ENCODE measurements around the gene CFAP77.

The CFAP77 gene

DNA sequence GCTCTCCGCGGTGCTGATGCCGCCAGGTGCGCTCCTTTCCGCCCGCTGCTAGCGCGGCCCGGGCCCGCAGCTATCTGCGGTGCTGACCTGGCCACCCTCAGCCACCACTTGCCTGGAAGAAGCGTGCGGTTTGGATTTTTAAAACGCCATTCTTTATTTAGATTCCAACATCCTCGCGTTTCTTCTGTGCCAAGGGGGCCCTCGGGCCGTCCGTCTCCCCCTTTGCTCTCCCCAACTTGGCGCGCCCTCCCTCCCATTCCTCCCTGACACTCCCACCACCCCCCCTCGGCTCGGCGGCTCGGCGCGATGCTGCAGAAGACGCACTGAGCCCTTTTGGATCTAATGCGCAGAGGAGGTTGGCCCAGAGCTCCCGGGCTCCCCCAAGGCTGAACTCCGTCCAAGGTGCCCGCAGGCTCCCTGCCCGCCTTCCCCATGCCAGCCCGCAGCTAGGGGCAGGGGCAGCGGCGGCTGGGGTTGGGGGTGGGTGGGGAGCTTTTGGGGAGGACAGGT is 172.3 kb downstream of the CFAP77 start, which contains the start of gene BARHL1:
Gene BARHL1, plus strand, starts transcription at position 331 of the 510 bp plus-strand sequence. CDS start 192 bp downstream, outside the sequence.
- Histone ChIP-seq H3K27ac (replicated peaks) (no peak within 1 kb of the TSS), H3K4me3 (replicated peaks; ENCODE audit: insufficient read depth, low read length) (peak within 1 kb of the TSS; percentile 9; the same call in 1 of the 2 replicates), H3K27me3 (ENCODE audit: insufficient read depth, poor library complexity, severe bottlenecking) (peaks cover 83% of the 10 kb centered on the region)
- TF ChIP-seq, protein P1, sequence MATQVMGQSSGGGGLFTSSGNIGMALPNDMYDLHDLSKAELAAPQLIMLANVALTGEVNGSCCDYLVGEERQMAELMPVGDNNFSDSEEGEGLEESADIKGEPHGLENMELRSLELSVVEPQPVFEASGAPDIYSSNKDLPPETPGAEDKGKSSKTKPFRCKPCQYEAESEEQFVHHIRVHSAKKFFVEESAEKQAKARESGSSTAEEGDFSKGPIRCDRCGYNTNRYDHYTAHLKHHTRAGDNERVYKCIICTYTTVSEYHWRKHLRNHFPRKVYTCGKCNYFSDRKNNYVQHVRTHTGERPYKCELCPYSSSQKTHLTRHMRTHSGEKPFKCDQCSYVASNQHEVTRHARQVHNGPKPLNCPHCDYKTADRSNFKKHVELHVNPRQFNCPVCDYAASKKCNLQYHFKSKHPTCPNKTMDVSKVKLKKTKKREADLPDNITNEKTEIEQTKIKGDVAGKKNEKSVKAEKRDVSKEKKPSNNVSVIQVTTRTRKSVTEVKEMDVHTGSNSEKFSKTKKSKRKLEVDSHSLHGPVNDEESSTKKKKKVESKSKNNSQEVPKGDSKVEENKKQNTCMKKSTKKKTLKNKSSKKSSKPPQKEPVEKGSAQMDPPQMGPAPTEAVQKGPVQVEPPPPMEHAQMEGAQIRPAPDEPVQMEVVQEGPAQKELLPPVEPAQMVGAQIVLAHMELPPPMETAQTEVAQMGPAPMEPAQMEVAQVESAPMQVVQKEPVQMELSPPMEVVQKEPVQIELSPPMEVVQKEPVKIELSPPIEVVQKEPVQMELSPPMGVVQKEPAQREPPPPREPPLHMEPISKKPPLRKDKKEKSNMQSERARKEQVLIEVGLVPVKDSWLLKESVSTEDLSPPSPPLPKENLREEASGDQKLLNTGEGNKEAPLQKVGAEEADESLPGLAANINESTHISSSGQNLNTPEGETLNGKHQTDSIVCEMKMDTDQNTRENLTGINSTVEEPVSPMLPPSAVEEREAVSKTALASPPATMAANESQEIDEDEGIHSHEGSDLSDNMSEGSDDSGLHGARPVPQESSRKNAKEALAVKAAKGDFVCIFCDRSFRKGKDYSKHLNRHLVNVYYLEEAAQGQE (IDR thresholded peaks at IDR 0.05; ENCODE audit: insufficient replicate concordance, low read depth), result no peak
- TF ChIP-seq POLR2AphosphoS5 (IDR thresholded peaks at IDR 0.05; ENCODE audit: low read depth) (no peak), SPI1 (IDR thresholded peaks at IDR 0.05; ENCODE audit: borderline replicate concordance, low read depth) (no peak), GABPA (IDR thresholded peaks at IDR 0.05; ENCODE audit: low read depth) (no peak)
- TF ChIP-seq, protein P2, sequence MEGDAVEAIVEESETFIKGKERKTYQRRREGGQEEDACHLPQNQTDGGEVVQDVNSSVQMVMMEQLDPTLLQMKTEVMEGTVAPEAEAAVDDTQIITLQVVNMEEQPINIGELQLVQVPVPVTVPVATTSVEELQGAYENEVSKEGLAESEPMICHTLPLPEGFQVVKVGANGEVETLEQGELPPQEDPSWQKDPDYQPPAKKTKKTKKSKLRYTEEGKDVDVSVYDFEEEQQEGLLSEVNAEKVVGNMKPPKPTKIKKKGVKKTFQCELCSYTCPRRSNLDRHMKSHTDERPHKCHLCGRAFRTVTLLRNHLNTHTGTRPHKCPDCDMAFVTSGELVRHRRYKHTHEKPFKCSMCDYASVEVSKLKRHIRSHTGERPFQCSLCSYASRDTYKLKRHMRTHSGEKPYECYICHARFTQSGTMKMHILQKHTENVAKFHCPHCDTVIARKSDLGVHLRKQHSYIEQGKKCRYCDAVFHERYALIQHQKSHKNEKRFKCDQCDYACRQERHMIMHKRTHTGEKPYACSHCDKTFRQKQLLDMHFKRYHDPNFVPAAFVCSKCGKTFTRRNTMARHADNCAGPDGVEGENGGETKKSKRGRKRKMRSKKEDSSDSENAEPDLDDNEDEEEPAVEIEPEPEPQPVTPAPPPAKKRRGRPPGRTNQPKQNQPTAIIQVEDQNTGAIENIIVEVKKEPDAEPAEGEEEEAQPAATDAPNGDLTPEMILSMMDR (IDR thresholded peaks at IDR 0.05; ENCODE audit: insufficient read depth, low read length), result no peak
- DNase-seq (ENCODE audit: low read depth in 1 of 2, low spot score in 1 of 2), result no peak

DNA sequence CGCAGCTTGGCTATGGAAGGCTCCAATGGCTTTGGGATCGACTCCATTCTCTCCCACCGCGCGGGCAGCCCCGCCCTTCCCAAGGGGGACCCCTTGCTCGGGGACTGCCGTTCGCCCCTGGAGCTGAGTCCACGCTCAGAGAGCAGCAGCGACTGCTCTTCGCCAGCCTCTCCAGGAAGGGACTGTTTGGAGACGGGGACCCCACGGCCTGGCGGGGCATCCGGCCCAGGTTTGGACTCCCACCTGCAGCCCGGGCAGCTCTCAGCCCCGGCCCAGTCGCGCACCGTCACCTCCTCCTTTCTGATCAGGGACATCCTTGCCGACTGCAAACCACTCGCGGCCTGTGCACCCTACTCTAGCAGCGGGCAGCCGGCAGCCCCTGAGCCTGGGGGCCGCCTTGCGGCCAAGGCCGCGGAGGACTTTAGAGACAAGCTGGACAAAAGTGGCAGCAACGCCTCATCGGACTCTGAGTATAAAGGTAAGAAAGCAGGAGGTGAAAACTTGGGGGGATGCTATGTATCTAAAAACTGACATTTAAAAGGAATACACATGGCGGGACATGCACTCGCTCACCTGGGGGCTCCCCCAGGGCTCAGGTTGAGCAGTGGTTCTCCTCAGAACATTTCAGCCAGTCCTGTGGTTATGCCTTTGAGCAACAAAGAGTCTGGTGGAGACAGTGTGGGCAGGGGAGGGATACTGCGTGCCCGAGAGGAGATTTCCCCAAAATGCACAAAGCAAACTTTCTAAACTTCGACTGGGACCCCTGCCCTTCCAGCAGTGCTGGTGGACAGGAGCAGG is 173.0 kb downstream of the CFAP77 start:
- DNase-seq (ENCODE audit: low read depth in 1 of 2, low spot score in 1 of 2), result no peak
- TF ChIP-seq, protein P1 (IDR thresholded peaks at IDR 0.05; ENCODE audit: insufficient replicate concordance, low read depth), result peak; percentile 40
- TF ChIP-seq, protein P2 (IDR thresholded peaks at IDR 0.05; ENCODE audit: insufficient read depth, low read length), result no peak
- TF ChIP-seq SPI1 (IDR thresholded peaks at IDR 0.05; ENCODE audit: borderline replicate concordance, low read depth) (no peak), POLR2AphosphoS5 (IDR thresholded peaks at IDR 0.05; ENCODE audit: low read depth) (no peak)
- Histone ChIP-seq H3K4me3 (replicated peaks; ENCODE audit: insufficient read depth, low read length) (no peak overlapping the region), H3K27me3 (ENCODE audit: insufficient read depth, poor library complexity, severe bottlenecking) (peaks cover 88% of the 10 kb centered on the region), H3K27ac (replicated peaks) (no peak overlapping the region)

DNA sequence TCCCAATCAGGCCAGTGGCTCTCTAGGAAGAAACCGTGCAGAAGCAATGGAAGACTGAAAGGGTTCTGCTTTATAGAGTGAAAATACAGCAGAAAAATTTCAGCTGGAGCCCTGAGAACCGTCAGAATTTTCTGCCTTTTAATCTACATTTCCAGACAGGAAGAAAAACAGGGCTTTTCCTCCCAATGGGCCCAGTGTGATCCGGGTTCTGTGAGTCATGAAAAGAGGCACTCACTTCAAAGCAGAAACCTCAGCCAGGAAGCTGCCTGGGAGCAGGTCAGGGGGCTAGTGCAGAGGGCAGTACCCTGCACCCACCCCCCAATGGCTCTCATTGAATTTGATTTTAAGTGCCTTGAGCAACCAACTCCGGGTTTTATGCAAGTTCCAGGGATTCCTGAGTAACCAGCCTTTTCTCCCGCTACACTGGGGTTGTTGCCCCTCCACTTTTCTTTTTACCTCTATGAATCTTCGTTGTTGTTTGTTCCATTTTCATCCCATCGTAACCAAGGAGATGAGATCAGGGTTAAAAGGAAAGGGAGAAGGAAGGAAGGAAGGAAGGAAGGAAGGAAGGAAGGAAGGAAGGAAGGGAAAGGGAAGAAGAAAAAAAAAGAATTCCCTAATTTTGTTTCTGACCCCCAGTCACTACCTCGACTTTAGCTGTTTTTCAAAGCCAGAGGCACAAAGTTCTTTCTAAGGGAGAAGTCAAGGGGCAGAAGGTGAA is 173.7 kb downstream of the CFAP77 start:
- H3K27ac ChIP-seq (replicated peaks), result no peak overlapping the region
- no peak overlapping the region for H3K4me3 ChIP-seq (replicated peaks; ENCODE audit: insufficient read depth, low read length)
- DNase-seq (ENCODE audit: low read depth in 1 of 2, low spot score in 1 of 2), result no peak
- peaks cover 89% of the 10 kb centered on the region for H3K27me3 ChIP-seq (ENCODE audit: insufficient read depth, poor library complexity, severe bottlenecking)
- no peak for TF ChIP-seq GABPA (IDR thresholded peaks at IDR 0.05; ENCODE audit: low read depth)
- TF ChIP-seq, protein P1 (IDR thresholded peaks at IDR 0.05; ENCODE audit: insufficient replicate concordance, low read depth), result no peak
- TF ChIP-seq SPI1 (IDR thresholded peaks at IDR 0.05; ENCODE audit: borderline replicate concordance, low read depth), result no peak
- TF ChIP-seq, protein P2 (IDR thresholded peaks at IDR 0.05; ENCODE audit: insufficient read depth, low read length), result no peak
- no peak for TF ChIP-seq POLR2AphosphoS5 (IDR thresholded peaks at IDR 0.05; ENCODE audit: low read depth)
